SK-N-MC (cell line): ENCODE measurements around the gene RABAC1.

Source experiments
- EZH2 ChIP-seq: fragments of 200-600 bp; sonication (generic); IDR thresholded peaks from one replicate; pipeline ENCODE4 v1.6.1; 2017; ENCODE audit warnings: antibody characterized with exemption
- POLR2AphosphoS5 ChIP-seq: IDR thresholded peaks from 2 replicates; pipeline ENCODE4 v1.6.1; 2012; ENCODE audit warnings: mild to moderate bottlenecking, low read depth, low read length, borderline replicate concordance

- no peak for TF ChIP-seq EZH2
- no peak for TF ChIP-seq POLR2AphosphoS5
These were observed 8.1 kb upstream of the RABAC1 start for GRCh38 chr19:41967054-41967783.
